T-helper 9 cell (primary cell): ENCODE data around the gene NCBP3.

ENCODE experiments used
- DNase-seq: peaks from one replicate; pipeline ENCODE4 v3.0.0-alpha.2; 2020

The NCBP3 gene

DNA sequence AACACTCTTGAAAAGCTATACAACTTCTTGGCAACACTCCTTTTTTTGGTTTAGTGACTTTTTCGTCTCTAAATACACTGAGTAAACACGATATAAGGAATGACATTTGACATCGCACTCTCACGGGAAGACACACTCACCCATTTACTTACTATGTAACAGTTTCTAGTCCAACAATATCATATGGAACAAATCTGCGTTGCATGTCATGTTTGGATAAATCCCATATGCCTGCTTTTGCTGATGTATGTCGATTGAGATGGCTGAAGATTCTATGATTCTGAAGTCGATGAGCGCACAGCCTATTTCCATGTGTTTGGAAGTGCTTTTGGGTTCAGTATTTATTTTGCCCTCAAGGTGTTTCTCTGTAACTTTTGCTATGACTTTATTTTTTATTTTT is 63.3 kb downstream of the NCBP3 start:
- DNase-seq, result no peak

DNA sequence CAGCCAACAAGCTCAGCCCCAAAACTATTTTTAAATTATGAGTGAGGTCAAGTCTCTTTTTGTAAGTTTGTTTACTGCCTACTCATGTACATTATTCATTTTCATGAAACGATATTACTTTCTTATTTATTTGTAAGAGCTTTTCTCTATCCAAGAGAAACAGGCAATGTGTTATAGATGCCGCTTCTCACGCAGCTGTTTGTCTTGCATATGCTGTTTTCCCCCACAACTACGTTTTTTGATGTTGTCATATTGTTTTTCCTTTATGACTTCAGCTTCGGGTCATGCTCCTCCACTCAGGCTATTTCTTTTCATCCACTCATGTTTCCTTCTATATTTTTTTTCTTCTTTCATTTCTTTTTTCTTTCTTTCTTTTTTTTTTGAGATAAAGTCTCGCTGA is 65.1 kb downstream of the NCBP3 start:
- DNase-seq, result no peak

DNA sequence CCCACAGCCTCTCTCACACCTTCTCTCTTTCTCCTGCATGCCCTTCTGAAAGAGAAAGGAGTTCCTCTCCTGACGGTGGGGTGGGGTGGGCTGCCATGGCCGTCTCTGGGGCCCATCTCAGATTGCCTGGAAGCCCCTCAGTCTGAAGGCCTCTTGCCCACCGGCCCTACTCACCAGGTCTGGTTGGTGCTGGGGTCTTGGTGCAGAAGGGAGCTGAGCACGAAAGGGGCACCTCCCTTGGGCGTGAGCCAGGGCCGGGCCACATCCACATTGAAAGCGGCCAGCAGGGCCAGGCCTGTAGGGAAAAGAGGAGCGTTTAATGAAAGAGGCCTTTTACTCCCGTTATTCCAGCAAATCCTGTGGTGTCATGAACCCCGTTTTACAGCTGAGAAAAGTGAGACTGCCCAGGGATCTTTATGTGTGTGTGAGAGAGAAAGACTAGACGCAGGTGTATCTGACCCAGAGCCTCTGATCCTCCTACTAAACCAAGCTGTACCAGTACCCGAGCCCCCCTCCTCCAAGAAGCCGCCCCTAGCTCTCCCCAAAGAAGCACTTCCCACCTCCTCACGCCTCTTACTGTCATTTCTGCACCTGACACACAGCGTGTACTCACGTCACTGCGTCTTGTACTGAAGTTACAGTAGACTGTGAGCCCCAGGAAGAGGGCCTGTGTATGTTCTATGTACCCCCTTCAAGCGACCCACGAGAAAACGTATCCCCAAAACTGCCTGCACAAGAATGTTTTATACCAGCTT is 68.5 kb downstream of the NCBP3 start:
- no peak for DNase-seq

DNA sequence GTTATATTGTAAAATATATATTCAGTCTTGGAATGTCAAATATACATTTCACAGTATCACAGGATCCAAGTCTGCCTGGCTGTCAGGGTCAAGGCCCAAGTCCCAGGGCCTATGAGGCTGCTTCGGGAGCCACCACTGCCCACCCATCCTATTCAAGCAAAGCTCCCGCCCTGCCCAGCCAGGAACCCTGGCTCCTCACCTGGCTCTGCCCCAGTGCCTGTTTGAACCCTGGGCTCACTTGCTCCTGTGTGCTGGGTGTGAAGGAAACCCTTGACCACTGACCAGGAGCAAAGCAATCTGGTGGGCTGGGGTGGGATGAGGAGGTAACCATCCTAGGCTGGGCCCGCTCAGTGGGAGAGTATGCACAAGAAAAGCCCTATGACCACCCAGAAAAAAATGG is 72.1 kb downstream of the NCBP3 start:
- DNase-seq, result no peak

DNA sequence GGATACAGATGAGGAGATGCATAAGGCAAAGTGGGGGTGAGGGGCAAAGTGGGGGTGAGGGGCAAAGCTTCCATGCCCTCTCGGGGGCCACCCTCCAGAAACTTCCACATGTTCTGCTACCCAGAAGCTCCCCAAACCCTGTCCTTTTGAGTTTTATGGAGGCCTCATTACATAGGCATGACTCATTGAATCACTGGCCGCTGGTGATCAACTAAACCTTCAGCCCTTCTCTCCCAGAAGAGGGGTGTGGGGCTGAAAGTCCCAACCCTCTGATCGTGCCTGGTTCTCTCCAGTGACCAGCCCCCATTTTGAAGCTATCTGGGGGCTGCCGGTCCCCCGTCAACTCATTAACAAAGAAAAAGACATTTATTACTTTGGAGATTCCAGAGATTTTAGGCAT is 72.5 kb downstream of the NCBP3 start:
- DNase-seq, result no peak

DNA sequence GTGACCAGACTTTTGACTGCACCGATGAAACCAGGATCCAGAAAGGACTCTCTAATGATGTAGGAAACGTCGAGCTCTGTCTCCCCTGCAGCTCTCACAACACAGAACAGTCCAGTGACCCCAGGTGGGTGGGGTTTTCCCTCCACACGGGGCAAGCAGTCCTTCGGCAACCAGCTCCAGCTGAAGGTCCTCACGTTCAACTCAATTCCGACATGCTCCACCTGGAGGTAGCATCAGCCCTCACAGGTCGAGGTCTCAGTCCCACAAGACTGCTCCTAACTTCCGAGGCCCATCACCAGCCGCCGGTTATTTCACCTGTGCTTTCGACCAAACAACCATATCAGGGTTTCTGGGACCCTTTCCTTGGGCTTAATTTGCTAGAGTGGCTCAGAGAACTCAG is 73.3 kb downstream of the NCBP3 start:
- no peak for DNase-seq

DNA sequence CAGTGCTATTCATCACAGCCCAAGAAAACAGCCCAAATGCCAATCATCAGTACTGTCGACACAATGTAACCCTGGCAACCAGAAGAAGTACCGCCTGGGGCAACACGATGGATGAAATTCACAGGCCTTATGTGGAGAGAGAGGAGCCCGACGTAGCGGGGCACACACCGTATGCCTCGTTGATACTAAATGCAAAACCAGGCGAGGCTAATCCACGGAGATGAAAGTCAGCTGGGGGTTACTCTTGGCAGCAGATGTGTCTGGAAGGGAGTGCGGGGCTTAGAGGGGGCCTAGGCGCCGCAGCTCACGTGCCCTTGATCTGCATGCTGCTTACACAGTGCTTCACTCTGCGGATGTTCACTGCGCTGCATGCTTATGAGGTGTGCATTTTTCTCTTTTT is 74.9 kb downstream of the NCBP3 start:
- no peak for DNase-seq

DNA sequence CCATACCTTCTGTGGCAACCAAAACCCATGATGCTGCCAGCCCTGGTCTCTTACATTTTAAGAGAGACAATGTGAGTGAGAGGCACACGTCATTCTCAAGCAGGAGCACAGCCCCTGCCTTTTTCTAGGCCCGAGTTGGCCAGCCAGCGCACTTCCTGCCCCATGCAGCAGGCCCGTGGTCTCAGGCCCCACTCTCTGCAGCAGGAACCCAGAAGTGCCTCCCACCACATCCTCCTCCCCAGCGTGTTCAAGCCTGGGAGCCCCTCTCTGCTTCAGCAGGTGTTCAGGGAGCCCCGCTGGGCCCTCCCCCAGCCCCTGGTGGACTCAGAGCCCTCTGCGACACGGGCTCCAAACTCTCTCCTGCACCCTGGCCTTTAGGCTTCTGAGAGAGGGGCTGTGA is 75.6 kb downstream of the NCBP3 start:
- DNase-seq, result no peak

DNA sequence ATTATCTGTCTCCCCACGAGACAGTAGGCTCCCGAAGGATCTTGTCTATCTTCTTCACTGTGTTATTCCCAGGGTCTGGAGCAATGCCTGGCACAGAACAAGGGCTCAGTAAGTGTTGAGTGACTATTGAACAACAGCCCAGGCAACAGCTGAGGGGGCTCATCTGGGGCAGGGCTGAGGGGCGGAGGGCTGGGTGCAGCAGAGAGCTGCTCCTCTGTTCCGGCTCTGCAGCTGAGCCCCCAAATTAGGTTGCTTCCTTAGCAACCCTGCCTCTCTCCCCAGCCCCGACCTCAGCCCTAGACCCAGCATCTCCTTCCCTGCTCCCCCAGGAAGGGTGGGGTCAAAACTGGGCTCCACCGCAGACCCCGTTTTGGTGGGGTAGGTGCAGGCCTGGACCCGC is 77.3 kb downstream of the NCBP3 start:
- DNase-seq, result no peak

DNA sequence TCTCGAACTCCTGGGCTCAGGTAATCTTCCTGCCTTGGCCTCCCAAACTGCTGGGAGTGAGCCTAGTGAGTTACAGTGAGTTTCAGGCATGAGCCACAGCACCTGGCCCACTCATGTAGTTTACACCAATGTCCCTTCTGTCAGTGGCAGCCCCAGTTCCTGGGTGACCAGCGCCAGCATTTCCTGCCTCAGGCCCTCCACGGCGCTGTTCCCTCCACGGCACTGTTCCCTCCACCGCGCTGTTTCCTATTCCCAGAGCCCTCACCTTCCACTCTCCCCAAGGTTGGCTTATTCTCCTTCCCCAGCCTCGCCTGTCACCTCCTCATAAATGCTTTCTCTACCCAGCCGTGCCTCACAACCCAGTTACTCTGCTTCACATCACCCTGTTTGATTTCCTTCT is 77.7 kb downstream of the NCBP3 start:
- DNase-seq, result no peak

DNA sequence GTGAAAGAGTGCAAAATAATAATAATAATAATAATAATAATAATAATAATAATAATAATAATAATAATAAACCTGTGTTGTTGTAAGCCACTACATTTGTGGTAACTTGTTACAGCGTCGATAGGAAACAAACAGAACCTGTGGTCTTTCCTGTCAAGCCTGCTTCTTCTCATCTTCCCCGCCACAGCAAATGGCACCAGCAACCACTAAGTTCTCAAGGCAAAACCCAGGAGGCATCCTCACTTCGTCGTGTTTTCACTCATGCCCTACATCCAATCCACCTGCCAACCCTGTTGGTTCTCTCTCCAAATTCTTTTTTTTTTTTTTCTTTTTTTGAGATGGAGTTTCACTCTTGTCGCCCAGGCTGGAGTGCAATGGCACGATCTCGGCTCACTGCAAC is 79.3 kb downstream of the NCBP3 start:
- DNase-seq, result no peak

DNA sequence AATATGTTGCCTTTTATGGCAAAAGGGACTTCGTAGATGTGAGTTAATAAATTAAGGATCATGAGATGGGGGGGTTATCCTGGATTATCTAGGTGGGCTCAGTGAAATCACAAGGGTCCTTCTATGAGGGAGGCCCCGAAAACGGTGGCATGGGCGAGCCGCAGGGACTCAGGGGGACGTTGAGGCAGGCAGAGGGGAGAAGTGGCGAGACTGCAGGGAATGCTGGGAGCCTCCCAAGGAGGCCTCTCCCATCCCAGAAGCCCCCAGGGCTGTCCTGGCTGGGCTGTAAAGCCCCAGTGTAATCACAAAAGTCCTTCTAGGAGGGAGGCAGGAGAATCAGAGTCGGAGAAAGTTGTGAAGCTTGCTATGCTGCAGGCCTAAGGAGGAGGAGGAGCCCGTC is 80.1 kb downstream of the NCBP3 start:
- no peak for DNase-seq

DNA sequence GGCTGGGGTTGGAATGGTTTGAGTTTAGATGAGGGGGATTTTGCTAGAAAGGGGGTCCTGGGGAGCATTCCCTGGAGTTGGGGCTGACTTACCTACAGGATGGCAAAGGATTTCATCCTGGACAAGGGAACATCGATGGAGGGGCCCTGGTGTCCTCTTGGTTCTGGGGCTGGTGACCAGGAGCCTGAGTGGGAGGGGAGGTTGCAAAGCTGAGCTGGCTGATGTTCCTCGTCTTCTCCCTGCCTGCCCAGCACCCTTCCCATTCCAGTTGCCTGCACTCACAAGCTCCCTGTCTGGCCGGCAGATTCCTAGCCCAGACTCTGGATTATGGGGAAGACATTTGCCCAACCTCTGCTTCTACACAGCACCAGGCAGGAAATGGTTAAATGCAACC is 82.3 kb downstream of the NCBP3 start:
- no peak for DNase-seq

DNA sequence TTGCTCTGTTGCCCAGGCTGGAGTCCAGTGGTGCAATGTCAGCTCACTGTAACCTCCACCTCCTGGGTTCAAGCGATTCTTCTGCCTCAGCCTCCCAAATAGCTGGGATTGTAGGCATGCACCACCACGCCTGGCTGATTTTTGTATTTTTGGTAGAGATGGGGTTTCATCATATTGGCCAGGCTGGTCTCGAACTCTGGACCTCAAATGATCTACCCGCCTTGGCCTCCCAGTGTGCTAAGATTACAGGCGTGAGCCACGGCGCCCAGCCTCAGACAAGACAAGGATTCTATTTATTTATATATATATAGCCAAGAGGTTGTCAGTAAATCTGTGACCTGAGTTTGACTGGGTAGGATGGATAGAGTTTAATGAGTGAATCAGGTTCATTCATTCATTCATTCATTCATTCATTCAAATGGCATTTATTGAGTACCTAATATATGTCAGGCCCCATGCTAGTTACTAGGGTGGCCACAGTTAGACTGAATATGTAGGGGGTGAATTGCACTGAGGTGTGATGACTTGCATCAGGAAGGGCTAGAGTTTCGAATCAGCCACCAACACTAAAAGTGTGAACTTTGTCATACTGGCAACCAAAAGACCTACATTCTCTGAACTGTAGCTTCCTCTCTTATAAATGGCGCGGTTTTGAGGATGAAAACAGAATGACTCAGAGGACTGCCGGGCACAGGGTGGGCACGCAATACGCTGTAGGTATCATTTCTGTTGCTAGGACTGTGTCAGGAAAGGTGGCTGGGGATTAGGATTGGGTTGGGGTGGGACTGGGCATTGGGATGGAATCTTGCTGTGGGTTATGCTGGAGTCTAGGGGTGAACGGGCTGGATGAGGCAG is 82.9 kb downstream of the NCBP3 start:
- no peak for DNase-seq

DNA sequence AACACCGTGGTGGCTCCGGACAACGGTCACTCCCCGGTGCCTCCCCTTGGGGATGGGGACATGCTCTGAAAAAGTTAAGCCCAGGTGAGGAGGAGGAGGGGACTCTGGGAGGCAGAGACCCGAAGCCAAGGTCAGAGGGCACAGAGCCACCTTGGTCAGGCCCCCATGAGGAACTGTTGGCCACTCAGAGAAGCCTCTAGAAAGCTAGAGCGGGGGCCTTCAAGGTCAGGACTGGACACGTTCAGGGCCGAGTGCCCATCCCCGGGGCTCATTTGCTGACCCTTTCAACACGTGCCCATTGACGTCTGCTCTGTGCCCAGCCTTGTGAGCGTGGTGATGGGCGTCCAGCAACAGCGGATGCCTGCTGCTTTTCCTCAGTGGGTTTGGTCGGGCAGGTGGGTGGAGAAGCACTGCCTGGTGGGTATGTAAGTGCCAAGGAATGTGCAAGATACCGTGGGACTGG is 84.1 kb downstream of the NCBP3 start:
- no peak for DNase-seq

DNA sequence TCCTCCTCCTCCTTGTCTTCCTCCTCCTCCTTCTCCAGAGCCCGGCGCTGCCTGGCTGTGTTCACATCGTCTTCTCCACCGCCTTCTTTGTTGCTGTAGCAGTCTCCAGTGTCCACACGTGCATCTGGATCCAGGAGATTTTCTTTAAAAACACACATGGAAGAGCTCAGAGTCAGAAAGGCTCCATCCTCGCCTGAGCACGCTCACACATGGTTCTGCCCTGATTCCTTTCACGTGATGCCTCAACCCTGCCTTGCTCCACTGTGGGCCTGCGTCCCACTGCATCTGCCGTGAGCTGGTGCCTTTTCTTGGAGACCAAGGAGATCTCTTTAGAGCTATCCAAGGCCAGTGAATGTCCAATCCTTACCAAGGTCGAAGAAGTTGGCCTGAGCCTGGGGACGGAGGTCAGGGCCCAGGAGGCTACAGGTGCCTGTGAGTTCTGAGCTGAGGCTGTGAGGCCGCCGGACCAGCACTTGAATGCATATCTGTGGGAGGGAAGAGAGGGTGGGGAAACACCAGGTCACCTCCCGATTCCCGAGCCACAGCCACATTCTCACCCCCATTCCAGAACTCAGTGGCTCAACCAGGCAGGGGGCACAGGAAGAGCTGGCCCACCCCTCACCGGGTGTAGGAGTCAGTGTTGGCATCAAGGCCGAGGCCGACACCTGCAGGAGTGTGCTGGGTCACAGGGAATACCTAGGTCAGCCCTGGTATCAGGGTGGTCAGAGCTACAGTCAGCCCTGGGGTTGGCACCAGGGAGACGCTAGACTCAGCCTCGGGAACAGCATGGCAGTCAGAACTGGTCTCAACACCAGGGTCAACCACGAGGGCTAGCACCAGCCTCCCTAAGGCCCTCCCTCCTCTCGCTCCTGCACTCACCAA is 84.8 kb downstream of the NCBP3 start:
- DNase-seq, result no peak

DNA sequence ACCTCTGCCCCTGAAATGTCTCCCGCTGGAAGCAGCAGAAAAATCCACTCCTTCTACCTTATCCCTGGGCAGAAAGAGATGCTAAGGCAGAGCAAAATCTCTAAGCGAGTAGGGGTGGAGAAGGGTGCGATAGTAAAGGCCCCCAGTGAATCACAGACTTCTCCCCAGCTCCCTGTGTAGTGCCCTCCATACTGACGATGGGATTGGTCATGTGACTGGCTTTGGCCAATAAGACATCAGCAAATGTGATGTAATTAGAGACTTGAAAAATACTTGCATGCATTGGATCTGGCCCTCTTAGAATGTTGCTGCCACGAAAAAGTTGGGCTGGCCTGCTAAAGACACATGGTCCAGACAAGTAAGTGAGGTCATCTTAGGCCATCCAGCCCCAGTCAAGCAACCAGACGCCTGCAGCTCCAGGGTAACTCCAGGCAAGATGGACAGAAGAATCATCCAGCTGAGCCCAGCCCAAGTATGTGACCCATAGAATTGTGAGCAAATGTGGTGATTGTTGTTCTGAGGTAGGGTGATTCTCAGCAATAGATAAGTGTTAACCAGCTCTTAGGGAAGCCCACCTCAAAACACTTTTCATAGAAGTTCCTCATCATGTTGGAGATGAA is 86.3 kb downstream of the NCBP3 start:
- no peak for DNase-seq

DNA sequence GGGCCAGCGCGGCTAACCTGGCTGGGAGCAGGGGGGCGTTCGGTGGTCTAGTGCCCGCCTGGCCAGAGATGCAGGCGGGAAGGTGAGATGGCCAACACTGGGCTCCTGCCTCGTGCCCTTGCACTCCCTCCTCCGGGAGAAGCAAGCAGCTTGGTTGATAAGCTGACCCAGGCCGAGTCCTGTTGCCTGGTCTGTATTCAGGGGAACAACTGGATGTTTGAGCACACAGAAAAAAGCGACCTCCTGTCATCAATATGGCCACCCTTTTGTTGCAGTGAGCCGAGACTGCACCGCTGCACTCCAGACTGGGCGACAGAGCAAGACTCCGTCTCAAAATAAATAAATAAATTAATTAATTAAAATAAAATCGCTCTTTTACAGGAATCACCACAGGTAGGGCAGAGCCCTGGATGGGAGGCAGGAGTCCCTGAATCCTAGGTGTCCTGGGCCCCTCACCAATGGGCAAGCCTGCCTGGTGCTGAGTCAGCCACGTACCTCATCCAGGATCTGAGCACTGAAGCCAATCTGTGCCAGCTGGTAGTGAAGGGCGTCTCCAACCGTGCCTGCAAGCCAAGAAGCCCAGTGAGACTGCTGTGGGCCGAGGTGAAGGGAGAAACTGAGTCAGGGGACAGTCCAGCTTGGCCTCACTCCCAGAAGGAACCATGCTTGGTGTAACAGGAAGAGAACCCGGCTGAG is 90.6 kb downstream of the NCBP3 start:
- no peak for DNase-seq

DNA sequence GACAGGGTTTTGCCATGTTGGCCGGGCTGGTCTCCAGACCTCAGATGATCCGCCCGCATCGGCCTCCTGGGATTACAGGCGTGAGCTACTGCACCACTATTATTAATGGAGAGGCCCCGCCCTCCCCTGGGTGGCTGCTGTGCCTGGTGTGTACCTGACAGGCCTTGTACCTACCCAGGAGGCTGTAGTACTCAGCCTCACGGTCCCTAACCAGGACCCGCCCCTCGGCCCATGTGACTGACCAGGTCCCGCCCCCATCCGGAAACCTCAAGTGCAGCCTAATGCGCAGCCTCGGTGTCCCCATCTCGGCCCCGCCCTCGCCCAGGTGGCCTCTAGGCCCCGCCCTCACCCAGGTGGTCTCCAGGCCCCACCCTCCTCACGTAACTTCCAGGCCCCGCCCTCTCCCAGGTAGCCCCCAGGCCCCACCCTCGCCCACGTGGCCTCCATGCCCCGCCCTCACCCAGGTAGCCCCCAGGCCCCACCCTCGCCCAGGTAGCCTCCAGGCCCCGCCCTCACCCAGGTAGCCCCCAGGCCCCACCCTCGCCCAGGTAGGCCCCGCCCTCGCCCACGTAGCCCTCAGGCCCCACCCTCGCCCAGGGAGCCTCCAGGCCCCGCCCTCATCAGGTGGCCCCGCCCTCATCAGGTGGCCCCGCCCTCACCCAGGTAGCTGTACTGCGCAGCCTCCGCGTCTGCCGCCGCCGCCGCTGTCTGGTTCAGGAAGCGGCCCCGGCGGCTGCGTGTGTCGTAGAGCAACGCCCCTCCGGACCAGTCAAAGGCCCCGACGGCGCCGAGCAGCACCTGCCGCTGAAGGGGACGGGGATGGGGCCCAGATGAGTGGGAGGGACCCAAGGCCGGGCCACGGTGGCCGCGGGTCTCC is 91.3 kb downstream of the NCBP3 start:
- peak; percentile 84 for DNase-seq

DNA sequence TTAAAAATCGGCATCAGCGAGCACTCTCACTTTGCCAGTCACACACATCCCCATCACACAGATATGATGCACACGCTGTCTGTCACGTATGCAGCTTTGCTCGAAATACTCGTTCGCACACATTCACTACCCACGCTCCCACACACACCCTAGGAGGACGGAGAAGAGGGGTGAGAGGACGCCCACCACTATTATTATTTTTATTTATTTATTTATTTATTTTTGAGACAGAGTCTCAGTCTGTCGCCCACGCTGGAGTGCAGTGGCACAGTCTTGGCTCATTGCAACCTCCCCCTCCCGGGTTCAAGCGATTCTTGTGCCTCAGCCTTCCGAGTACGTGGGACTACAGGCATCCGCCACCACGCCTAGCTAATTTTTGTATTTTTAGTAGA is 92.0 kb downstream of the NCBP3 start:
- DNase-seq, result no peak

DNA sequence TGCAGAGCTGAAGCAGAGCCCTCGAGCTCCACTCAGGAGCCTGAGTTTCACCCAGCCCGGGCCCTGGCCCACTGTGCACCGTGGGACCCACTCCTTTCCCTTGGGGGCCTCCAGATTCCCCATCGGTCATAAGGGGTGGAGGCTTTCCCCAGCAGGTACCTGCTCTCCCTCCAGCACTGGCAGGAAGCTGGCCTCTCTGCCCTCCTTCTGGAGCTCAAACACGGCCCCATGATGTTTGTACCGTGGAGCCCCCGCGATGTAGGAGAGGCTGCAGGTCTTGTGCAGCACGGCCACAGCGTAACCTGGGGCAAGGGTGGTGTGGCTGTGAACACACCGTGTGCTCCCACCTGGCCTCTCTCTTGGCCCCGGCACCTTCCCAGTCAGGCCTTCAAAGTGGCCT is 92.4 kb downstream of the NCBP3 start:
- no peak for DNase-seq
